HepG2 (cell line): ENCODE results near the gene CLCN2. TPM values are rescaled to one million over a fixed set of nuclear protein-coding genes. Genes with fewer than 3 reads are reported as not detected.

ENCODE experiments used
- ATAC-seq: fragments of 200-7000 bp; cut with Tn5 transposase; 3 replicates; pipeline ENCODE4 v1.9.1; 2020; ENCODE audit warnings: mild to moderate bottlenecking, moderate library complexity
- BruUV-seq: library from RNA; stranded (reverse); fragments of 400-500 nt; replicated peaks from 2 replicates; lab custom pipeline; 2021; lab: Mats Ljungman, UMichigan
- CTCF ChIA-PET: fragments of 300-600 bp; formaldehyde crosslinking; extraction: SDS; loops from one replicate; lab custom pipeline; 2021; ENCODE audit warnings: low total read pairs, inconsistent platforms, low intra/inter-chr PET ratio; lab: Yijun Ruan, JAX
- POLR2A ChIA-PET: fragments of 350-600 bp; sonication (Branson Sonifier 250); formaldehyde crosslinking; loops from one replicate; lab custom pipeline; 2020; ENCODE audit warnings: antibody characterized with exemption, inconsistent platforms; lab: Yijun Ruan, JAX
- DNase-seq: peaks from one replicate; pipeline ENCODE4 v3.0.0-alpha.2; 2015; ENCODE audit warnings: low spot score
- FAIRE-seq: peaks from 3 replicates; lab custom pipeline; 2011; peaks lifted over from hg19 to GRCh38; lab: Jason Lieb, UNC
- H2AFZ ChIP-seq: one replicate; pipeline ENCODE4 v1.6.1; 2011; ENCODE audit warnings: low read length, inconsistent platforms
- H3K27ac ChIP-seq: fragments of 300-600 bp; 3 replicates; pipeline ENCODE4 v1.8.0; 2011; ENCODE audit warnings: mixed run types, mild to moderate bottlenecking, mixed read lengths, low read length, inconsistent platforms; ENCODE audit not compliant: insufficient read depth; ENCODE audit errors: extremely low read length
- H3K27me3 ChIP-seq, 2 experiments: fragments of 200-600 bp in 1 of 2; 2 replicates in 1 of 2; 3 replicates in 1 of 2; pipeline versions ENCODE4 v1.6.0 to v1.8.0; 2011; ENCODE audit warnings: low read length in 2 of 2, mild to moderate bottlenecking in 2 of 2, moderate library complexity in 2 of 2, inconsistent platforms in 1 of 2; ENCODE audit not compliant: insufficient read depth in 2 of 2, control insufficient read depth in 1 of 2
- H3K36me3 ChIP-seq, 2 experiments: fragments of 200-600 bp in 1 of 2; replicated peaks in 1 of 2; 2 replicates in 1 of 2; 3 replicates in 1 of 2; pipeline versions ENCODE4 v1.5.1 to v1.8.0; 2011; ENCODE audit warnings: low read length in 2 of 2, inconsistent platforms in 1 of 2; ENCODE audit not compliant: insufficient read depth in 2 of 2, control insufficient read depth in 1 of 2
- H3K4me1 ChIP-seq: 2 replicates; pipeline ENCODE4 v1.5.1; 2012; ENCODE audit warnings: low read length, inconsistent platforms; ENCODE audit not compliant: insufficient read depth
- H3K4me2 ChIP-seq: 2 replicates; pipeline ENCODE4 v1.6.0; 2011; ENCODE audit warnings: low read depth, low read length, inconsistent platforms
- H3K4me3 ChIP-seq, 3 experiments: fragments of 200-600 bp in 1 of 3; sonication (generic), shearing (Covaris generic) in 1 of 3; replicated peaks in 1 of 3; 2 replicates each; pipeline ENCODE4 v1.5.1; 2011 to 2016; ENCODE audit warnings: low read length in 3 of 3, inconsistent platforms in 2 of 3, low read depth in 2 of 3, mild to moderate bottlenecking in 2 of 3, control low read depth in 1 of 3, mixed read lengths in 1 of 3; ENCODE audit not compliant: insufficient read depth in 1 of 3
- H3K79me2 ChIP-seq: one replicate; pipeline ENCODE4 v1.6.1; 2011; ENCODE audit warnings: low read length, inconsistent platforms; ENCODE audit not compliant: insufficient read depth
- H3K9ac ChIP-seq: 2 replicates; pipeline ENCODE4 v1.6.0; 2011; ENCODE audit warnings: mild to moderate bottlenecking, low read depth, low read length, inconsistent platforms; ENCODE audit not compliant: insufficient read depth
- H3K9me3 ChIP-seq: 2 replicates; pipeline ENCODE4 v1.5.1; 2012; ENCODE audit warnings: mild to moderate bottlenecking, low read length
- H4K20me1 ChIP-seq: 2 replicates; pipeline ENCODE4 v1.6.0; 2011; ENCODE audit warnings: inconsistent platforms, mild to moderate bottlenecking, low read length, moderate library complexity; ENCODE audit not compliant: insufficient read depth
- CBX5 ChIP-seq: sonication (generic); formaldehyde crosslinking; IDR thresholded peaks from 2 replicates; pipeline ENCODE4 v1.4.0; 2020; ENCODE audit warnings: missing genetic modification reagents, borderline replicate concordance
- ELF4 ChIP-seq: sonication (generic); formaldehyde crosslinking; IDR thresholded peaks from 2 replicates; pipeline ENCODE4 v1.5.0; 2020; ENCODE audit warnings: missing genetic modification reagents, mild to moderate bottlenecking, moderate library complexity, borderline replicate concordance
- KLF12 ChIP-seq: sonication (generic); formaldehyde crosslinking; IDR thresholded peaks from 2 replicates; pipeline ENCODE4 v1.4.0; 2020; ENCODE audit warnings: missing genetic modification reagents, borderline replicate concordance
- KLF6 ChIP-seq: IDR thresholded peaks from 2 replicates; pipeline ENCODE4 v1.8.0; 2016; ENCODE audit warnings: missing biosample characterization, missing genetic modification reagents
- RBM22 ChIP-seq: fragments of 200-400 bp; formaldehyde crosslinking; optimal IDR thresholded peaks from 2 replicates; pipeline ENCODE3; 2017; ENCODE audit warnings: mild to moderate bottlenecking, low read length, moderate library complexity
- SPEN ChIP-seq: sonication (generic); formaldehyde crosslinking; IDR thresholded peaks from 2 replicates; pipeline ENCODE4 v1.5.1; 2020; ENCODE audit warnings: low read depth, mild to moderate bottlenecking, missing genetic modification reagents
- THAP7 ChIP-seq: sonication (generic); formaldehyde crosslinking; IDR thresholded peaks from 2 replicates; pipeline ENCODE4 v1.8.1; 2023; ENCODE audit warnings: mild to moderate bottlenecking, missing genetic modification reagents
- ZNF501 ChIP-seq: sonication (generic); formaldehyde crosslinking; IDR thresholded peaks from 2 replicates; pipeline ENCODE4 v1.5.1; 2020; ENCODE audit warnings: mild to moderate bottlenecking, moderate library complexity, missing genetic modification reagents
- ZNF512 ChIP-seq: sonication (generic); formaldehyde crosslinking; IDR thresholded peaks from 2 replicates; pipeline ENCODE4 v1.4.0; 2020; ENCODE audit warnings: mild to moderate bottlenecking, missing genetic modification reagents
- ZNF616 ChIP-seq: sonication (generic); formaldehyde crosslinking; IDR thresholded peaks from 2 replicates; pipeline ENCODE4 v1.5.0; 2020; ENCODE audit warnings: low read depth, mild to moderate bottlenecking, missing genetic modification reagents
- ZNF891 ChIP-seq: sonication (generic); formaldehyde crosslinking; IDR thresholded peaks from 2 replicates; pipeline ENCODE4 v1.5.0; 2020; ENCODE audit warnings: mild to moderate bottlenecking, missing genetic modification reagents
- WGBS: methylation state at CpG from one replicate; pipeline ENCODE4 v1.1.6; 2017; ENCODE audit warnings: low lambda C conversion rate; 5-methylcytosine and 5-hydroxymethylcytosine counted together
- in situ Hi-C: cut with HindIII; loops from 2 replicates; pipeline ENCODE4 v1.10.0; 2017; ENCODE audit warnings: low pct_unique_long_range_greater_than_20kb; ENCODE audit not compliant: extremely low pct_ligation_motif_present
- intact Hi-C: fragments of 100-400 bp; cut with micrococcal nuclease; formaldehyde crosslinking; loops from one replicate; pipeline ENCODE4 v1.10.0; 2022; ENCODE audit not compliant: unreplicated experiment
- polyA plus RNA-seq, 8 experiments: library from polyadenylated mRNA; depleted of rRNA in 3 of 8; stranded (reverse) in 7 of 8; unstranded in 1 of 8; fragments of >200 nt; fragmentation: Illumina TruSeq in 4 of 8; extraction: Trizol in 4 of 8; gene quantifications; 2 replicates each; pipeline versions ENCODE4 v1.2.1 to v1.2.3, GENCODE V29; 2011 to 2016; ENCODE audit warnings: low read depth in 4 of 8, missing spikeins in 1 of 8, mixed read lengths in 1 of 8; ENCODE audit not compliant: insufficient read depth in 1 of 8
- total RNA-seq, 5 experiments: library from RNA; depleted of rRNA; stranded (reverse); fragments of >200 nt; fragmentation: Illumina TruSeq; extraction: Trizol; gene quantifications; 2 replicates each; pipeline ENCODE4 v1.2.3, GENCODE V29; 2016; ENCODE audit warnings: low read depth in 1 of 5

The CLCN2 gene
- total and polyA plus RNA-seq, 2 of the 13 experiments (the other 11 are each of a cell fraction or from before 2014, with no cell fraction given) = 11.4 to 13.5 TPM

- 93% methylated on average over 6 of the region's 6 CpGs for WGBS
- ChIA-PET POLR2A (interaction anchor here (1.0 to 2.1 kb wide), 3 partner anchors 9 to 11 kb away, joined by 3 to 6 read pairs (median 3); no protein-coding TSS in a partner anchor), CTCF (no interaction called here)
Measured at GRCh38 chr3:184325715-184326369, 35.6 kb downstream of the CLCN2 start.

GRCh38 chr3:184325269-184325668 lies 36.1 kb downstream of the CLCN2 start:
- DNase-seq (no peak), FAIRE-seq (no peak), ATAC-seq (no peak)
- H2AFZ ChIP-seq = no peak overlapping the region
- H3K79me2 ChIP-seq = peaks cover 6% of the 10 kb centered on the region
- POLR2A ChIA-PET = interaction anchor here (1.0 to 2.1 kb wide), 2 partner anchors 10 to 12 kb away, joined by 3 to 6 read pairs; no protein-coding TSS in a partner anchor
- no TSS peak for BruUV-seq
- H3K9ac ChIP-seq = no peak overlapping the region
- no peak overlapping the region for H3K4me2 ChIP-seq
- H3K36me3 ChIP-seq = peaks cover 64 to 97% of the 10 kb centered on the region in 2 experiments
- CTCF ChIA-PET = no interaction called here
- H3K9me3 ChIP-seq = no peaks in the 10 kb centered on the region
- 97% methylated on average over 12 of the region's 13 CpGs for WGBS
- no peak overlapping the region for H3K27ac ChIP-seq
- H3K4me1 ChIP-seq = no peaks in the 10 kb centered on the region
- intact Hi-C loops = no loop called here
- H4K20me1 ChIP-seq = peaks cover 12% of the 10 kb centered on the region; the same call in 1 of the 2 replicates
- in situ Hi-C loops = no loop called here
- no peaks in the 10 kb centered on the region for H3K27me3 ChIP-seq
- H3K4me3 ChIP-seq = no peak overlapping the region
- TF ChIP-seq SPEN (CRISPR knock-in tag) (no peak), THAP7 (no peak), ZNF512 (CRISPR knock-in tag) (no peak), CBX5 (no peak), KLF12 (CRISPR knock-in tag) (no peak), ELF4 (CRISPR knock-in tag) (no peak), KLF6 (no peak)

More at GRCh38 chr3:184325715-184326369, 35.6 kb downstream of the CLCN2 start:
- Histone ChIP-seq H3K36me3 (peaks cover 61 to 92% of the 10 kb centered on the region in 2 experiments), H4K20me1 (peaks cover 9% of the 10 kb centered on the region; the same call in 1 of the 2 replicates), H3K79me2 (peaks cover 4% of the 10 kb centered on the region), H3K9me3 (no peaks in the 10 kb centered on the region), H2AFZ (no peak overlapping the region), H3K27ac (no peak overlapping the region), H3K27me3 (no peaks in the 10 kb centered on the region), H3K4me3 (no peak overlapping the region), H3K9ac (no peak overlapping the region), H3K4me2 (no peak overlapping the region), H3K4me1 (no peaks in the 10 kb centered on the region)
- FAIRE-seq (no peak), DNase-seq (no peak), ATAC-seq (no peak)
- intact Hi-C loops (no loop called here), in situ Hi-C loops (no loop called here)
- TF ChIP-seq ZNF501 (CRISPR knock-in tag) = no peak
- peak; percentile 34 for TF ChIP-seq RBM22
- no peak for TF ChIP-seq ZNF891 (CRISPR knock-in tag)
- no peak for TF ChIP-seq ZNF616
- no TSS peak for BruUV-seq
